Umbilical cord (tissue), 2 donors: ENCODE measurements around the gene PLAC9. TPM values are rescaled to one million over a fixed set of nuclear protein-coding genes. Genes with fewer than 3 reads are reported as not detected.

Experiments used
- DNase-seq: peaks from one replicate; pipeline ENCODE4 v3.0.0-alpha.2; 2015; ENCODE audit warnings: low spot score
- total RNA-seq: library from RNA; depleted of rRNA; stranded (reverse); fragments of >200 nt; gene quantifications from one replicate; pipeline ENCODE4 v1.2.3, GENCODE V29; 2014; ENCODE audit warnings: low replicate concordance; ENCODE audit not compliant: insufficient read depth

PLAC9 gene
- total RNA-seq, 1 donor from 2014 or later: 169 TPM

DNA sequence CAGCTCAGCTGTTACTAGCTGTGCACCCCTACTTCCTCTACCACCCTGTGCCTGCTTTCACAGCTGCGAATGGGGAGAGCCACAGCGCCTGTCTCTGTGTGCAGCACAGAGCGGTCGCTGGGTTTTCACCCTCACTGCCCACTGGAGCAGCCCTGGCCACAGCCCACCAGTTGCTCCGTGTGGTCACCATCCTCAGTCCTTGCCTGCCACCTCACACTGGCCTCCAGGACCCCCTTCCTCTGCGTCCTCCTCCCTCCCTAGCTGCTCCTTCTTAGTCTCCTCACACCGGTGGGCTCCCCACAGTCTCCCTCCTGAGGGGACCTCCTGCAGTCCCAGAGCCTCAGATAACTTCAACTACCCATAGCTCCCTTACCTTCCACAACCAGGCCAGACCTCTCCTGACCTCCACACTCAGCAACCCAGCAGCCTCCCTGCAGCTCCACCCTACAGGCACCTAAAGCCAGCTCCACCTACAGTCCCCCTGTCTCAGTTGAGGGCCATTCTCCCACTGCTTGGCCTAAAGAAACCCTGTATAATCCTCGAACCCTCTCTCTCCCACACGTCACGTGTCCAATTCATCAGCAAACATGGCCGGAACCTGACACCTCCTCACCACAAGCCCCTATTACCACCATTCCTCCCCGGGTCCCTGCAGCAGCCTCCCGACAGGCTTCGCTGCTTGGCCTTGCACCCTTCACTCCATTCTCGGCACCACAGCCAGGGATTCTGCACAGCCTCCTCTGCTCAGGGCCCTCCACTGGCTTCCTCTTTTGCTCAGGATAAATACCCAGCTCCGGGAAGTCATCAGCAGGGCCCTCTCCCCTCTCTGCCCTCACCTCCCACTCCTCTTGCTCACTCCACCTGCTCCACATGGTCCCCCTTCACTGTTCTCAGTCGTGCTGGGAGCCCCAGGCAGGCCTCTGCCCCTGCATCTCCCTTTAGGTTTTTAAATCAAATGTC is 28.1 kb downstream of the PLAC9 start:
- no peak for DNase-seq

- DNase-seq: no peak
These were observed 29.0 kb downstream of the PLAC9 start for GRCh38 chr10:80161321-80162083.

GRCh38 chr10:80163741-80164341 is 31.3 kb downstream of the PLAC9 start:
- DNase-seq: no peak

DNA sequence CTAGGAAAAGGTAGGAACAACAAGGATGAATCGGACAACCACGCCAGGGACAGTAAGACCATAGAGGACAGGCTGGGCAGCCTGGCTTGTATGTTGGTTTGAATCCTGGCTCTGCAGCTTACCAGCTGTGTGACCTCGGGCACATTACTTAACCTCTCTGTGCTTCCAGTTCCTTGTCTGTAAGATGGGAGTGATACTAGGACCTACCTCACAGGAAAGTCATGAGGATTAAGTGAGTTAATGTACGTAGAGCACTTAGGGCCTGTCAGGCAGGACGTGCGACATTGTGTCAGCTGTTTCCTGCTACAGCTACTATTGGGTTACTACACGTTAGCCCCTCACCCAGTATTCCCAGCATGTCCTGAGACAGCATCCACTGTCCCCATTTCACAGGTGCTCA is 32.1 kb downstream of the PLAC9 start:
- DNase-seq: no peak

- no peak for DNase-seq
These were observed 32.6 kb downstream of the PLAC9 start for GRCh38 chr10:80165173-80165572.

DNA sequence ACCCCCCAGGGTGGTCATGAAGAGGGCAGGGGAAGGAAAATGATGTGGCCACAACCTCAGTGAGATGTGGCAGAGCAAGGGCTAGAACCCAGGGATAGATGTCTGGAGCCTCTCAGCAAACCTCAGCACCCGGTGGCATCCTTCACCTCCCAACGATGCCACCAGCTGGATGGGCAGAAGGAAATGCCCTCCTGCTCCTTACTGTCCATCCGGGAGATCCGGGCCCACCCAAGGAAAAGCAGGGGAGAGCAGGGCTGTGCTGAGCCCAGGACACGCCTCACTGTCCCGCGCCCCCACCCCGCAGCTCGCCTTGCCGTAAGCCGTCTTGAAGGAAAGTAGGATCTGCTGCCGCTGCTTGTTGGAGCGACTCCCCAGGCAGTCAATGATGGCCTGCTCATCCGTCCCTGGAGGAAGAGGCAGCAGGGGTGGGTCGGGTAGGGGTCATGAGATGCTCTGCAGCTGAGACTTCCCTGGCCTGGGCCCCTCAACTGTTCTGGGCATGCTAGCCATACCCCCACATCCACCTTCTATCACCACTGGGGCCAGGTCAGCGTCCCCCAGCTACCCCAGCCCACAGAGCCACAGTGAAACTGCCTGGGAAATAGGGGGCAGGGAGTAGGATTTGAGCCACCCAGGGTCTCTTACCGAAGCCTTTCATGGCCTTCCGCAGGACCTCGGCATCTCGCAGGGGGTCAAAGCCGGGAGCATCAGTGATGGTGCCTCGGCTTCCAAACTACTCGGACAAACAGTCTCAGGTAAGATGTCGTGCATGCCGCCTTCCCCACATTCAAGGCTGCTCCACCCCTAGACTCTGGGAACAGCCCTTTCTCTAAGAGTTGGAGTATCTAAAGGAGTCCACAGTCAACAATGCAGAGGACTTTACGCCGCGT is 34.3 kb downstream of the PLAC9 start:
- DNase-seq: no peak

GRCh38 chr10:80167471-80168161 is 35.1 kb downstream of the PLAC9 start:
- DNase-seq: no peak

DNA sequence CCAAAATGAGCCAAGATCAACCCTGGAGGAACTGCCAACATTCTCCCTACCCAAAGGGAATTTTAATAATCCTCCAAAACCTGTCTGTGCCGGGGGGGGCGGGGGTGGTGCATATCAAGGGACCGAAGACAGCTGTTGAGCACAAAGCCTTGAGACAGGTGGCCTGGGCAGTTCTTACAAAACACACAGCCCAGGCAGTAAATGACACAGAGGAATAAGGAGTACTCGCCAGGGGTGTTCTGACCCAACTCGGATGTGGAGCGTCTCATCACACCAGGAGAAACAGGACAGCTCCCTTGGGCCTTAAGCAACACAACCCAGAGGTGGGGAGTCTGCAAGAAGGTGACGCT is 35.6 kb downstream of the PLAC9 start:
- no peak for DNase-seq

- no peak for DNase-seq
These were observed 36.3 kb downstream of the PLAC9 start for GRCh38 chr10:80168679-80169380.

DNA sequence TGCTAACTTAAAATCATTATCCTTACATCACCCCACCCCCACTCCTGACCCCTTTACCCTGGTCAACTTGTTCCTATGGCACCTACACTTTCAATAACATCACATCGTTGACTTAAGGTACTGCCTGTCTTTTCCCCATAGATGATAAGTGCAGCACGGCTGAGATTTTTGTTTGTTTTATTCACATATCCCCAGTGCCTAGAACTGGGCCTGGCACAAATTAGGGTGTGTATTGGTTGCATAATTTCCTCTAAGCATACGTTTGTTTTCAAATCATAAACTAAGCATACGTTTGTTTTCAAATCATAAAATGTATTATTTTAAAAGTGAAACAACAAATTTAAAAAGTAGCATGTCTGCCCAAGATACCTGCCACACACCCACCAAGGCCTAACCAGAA is 37.5 kb downstream of the PLAC9 start:
- no peak for DNase-seq

DNA sequence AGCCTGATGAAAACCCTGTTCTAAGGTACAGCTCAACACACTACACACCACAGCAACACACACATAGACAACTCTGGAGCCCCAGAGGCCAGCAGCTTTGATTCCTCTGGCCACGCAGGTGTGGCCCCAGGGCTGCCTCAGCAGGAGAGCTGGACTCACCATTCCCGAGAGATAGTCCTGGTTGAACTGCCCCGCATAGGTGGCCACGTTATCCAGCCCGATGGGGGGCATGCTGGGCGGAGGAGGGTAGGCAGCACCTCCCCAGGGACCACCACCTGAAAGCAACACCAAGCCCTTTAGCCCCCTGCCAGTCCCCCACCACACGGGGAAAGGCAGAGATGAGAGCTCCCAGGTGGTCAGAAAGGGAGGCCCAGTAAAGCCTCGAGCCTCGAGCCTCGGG is 38.1 kb downstream of the PLAC9 start:
- DNase-seq: no peak

DNA sequence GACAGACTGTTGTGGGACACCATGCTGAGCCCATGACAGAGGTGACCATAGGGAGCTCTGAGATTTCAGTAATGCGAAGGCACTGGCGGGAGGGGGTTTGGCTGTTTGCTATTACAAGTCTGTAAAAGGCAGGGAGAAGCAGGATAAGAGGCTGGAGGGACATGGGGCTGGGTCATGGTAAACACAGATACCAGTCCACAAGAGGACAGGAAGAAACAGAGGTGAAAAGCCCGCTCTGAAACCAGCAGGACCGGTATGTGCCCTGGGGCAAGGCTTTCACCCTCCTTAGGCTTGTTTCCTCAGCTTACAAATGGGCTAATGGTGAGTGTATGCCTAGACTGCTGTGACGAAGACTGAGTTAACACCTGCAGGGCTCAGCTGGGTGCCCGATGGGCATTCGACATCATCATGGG is 38.7 kb downstream of the PLAC9 start:
- no peak for DNase-seq

DNA sequence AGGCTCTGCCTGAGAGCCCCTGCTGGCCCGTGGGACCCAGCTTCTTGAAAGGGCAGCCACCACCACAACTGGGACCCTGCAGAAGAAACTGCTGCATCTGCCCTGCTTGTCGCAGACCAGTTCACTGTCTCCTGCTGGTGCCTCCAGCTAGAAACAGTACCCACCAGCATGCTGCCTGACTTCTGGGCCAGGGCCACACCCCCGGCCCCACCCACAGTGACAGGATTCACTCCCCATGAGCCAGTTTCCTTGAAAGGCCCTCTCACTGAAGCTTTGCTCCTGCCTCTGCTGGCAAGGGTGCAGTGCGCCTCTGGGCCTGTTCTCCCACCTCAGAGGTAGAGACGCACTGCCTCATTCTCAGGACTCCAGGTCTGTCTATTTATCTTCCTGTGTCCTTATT is 40.4 kb downstream of the PLAC9 start:
- no peak for DNase-seq

- no peak for DNase-seq
These were observed 40.9 kb downstream of the PLAC9 start for GRCh38 chr10:80173466-80173865.

GRCh38 chr10:80174641-80175395 is 42.3 kb downstream of the PLAC9 start:
- no peak for DNase-seq

DNA sequence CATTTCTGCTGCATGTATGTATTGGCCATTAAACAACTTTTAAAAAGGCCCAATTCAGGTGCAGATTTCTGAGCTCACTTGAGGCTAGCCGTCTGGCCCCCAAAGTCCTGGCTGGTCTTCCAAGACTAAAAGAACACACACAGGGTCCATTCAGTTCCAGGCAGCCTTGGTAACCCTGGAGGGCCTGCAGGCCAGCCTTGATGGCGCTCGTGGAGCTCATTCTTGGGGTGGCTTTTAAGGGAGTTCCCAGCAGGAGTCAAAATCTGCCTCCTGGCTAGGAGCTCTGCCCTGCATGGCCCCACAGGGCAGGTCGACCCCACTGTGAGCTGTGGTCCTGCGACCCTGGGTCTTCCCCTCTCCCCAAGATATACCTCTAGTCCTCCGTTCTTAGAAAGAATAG is 44.0 kb downstream of the PLAC9 start:
- no peak for DNase-seq

DNA sequence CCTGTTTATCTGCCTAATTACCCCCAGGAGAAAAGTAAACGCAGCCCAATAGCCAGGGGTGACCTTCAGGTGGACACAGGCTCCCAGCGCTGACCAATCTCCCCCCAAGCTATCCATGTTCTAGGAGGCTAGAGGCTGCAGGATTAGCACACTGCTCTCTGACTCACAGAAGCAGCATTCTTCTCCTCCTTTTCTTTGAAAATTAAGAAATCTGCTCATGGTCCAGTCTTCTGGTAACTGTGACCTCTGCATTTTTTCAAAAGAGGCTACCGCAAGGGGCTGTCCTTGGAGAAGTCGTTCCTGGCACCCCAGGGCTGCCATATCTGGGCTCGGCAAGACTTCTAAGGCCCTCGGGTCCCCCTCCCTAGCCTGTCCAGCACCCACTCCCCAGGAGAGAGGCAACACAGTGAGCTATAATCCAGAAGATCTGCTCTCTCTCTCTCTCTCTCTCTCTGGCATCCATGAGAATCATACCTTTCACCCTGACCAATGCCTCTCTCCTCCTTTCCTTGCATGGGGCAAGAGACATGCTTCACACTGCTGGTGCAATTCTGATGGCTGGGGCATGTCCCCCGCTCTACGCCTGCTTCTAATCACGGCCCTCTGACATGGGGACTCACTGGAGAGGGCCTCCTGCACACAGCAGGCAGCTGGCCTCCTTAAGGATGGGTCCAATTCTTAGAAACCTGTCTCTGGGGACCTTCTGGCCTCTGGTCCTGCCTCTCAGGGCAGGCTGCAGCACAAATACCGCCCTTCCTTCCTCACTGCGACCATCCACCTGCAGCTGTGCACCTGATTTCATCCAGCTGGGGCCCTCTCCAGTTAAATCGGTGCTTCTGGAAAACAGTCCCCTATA is 45.5 kb downstream of the PLAC9 start:
- DNase-seq: no peak

GRCh38 chr10:80182986-80183385 is 50.5 kb downstream of the PLAC9 start:
- no peak for DNase-seq
